ENCODE data around the gene NSFL1C.

GRCh38 chr20:1484438-1485116 lies 17.9 kb upstream of the NSFL1C start:
- no peak for TF ChIP-seq CTCF (IDR thresholded peaks at IDR 0.05)
- no peak for TF ChIP-seq POLR2AphosphoS5 (IDR thresholded peaks at IDR 0.05)
- no peak for TF ChIP-seq POLR2A (IDR thresholded peaks at IDR 0.05)

All from upper lobe of left lung (tissue), 4 donors.